HEK293 (cell line): ENCODE measurements around the gene ROR2.

ENCODE experiments used
- YY1 ChIP-seq: fragments of 450-650 bp; formaldehyde crosslinking; IDR thresholded peaks from 2 replicates; pipeline ENCODE4 v1.5.1; 2018; ENCODE audit warnings: missing biosample characterization, missing genetic modification characterization
- ZNF501 ChIP-seq: fragments of 450-650 bp; formaldehyde crosslinking; IDR thresholded peaks from 2 replicates; pipeline ENCODE4 v1.5.1; 2016; ENCODE audit warnings: missing biosample characterization, missing genetic modification characterization
- ZNF76 ChIP-seq: fragments of 450-650 bp; formaldehyde crosslinking; IDR thresholded peaks from 2 replicates; pipeline ENCODE4; 2016; ENCODE audit warnings: low read depth, missing biosample characterization, missing genetic modification characterization, borderline replicate concordance

- TF ChIP-seq ZNF76 (tag by site-specific recombination) (no peak), YY1 (tag by site-specific recombination) (no peak), ZNF501 (tag by site-specific recombination) (no peak)
Measured at GRCh38 chr9:91778031-91778430, 172.0 kb downstream of the ROR2 start.
